Mesendoderm (in vitro differentiated cells): ENCODE results near the gene G2E3. TPM values are rescaled to one million over a fixed set of nuclear protein-coding genes. Genes with fewer than 3 reads are reported as not detected.

ENCODE experiments used
- DNase-seq: peaks from one replicate; pipeline ENCODE4 v3.0.0; 2013
- H2AK5ac ChIP-seq: 2 replicates; pipeline ENCODE4 v1.6.1; 2013; ENCODE audit warnings: low read length, inconsistent platforms
- H2BK120ac ChIP-seq: 2 replicates; pipeline ENCODE4 v1.6.1; 2013; ENCODE audit warnings: low read depth, mild to moderate bottlenecking, low read length, moderate library complexity, mixed read lengths
- H2BK15ac ChIP-seq: replicated peaks from 2 replicates; pipeline ENCODE4 v1.6.1; 2013; ENCODE audit warnings: low read depth, mild to moderate bottlenecking, moderate library complexity
- H2BK5ac ChIP-seq: 2 replicates; pipeline ENCODE4 v1.6.1; 2013; ENCODE audit warnings: low read length, inconsistent platforms
- H3K18ac ChIP-seq: 2 replicates; pipeline ENCODE4 v1.6.1; 2013; ENCODE audit warnings: mild to moderate bottlenecking, low read length, mixed read lengths
- H3K23ac ChIP-seq: one replicate; pipeline ENCODE4 v1.6.1; 2013; ENCODE audit warnings: low read length
- H3K27ac ChIP-seq: 2 replicates; pipeline ENCODE4 v1.5.1; 2013; ENCODE audit warnings: low read depth, mild to moderate bottlenecking, inconsistent platforms, low read length, moderate library complexity
- H3K27me3 ChIP-seq: 2 replicates; pipeline ENCODE4 v1.6.1; 2013; ENCODE audit warnings: low read length, control low read depth, mild to moderate bottlenecking, inconsistent platforms; ENCODE audit not compliant: insufficient read depth, poor library complexity
- H3K36me3 ChIP-seq: 2 replicates; pipeline ENCODE4 v1.6.1; 2013; ENCODE audit warnings: low read length, inconsistent platforms; ENCODE audit not compliant: control insufficient read depth, insufficient read depth
- H3K4ac ChIP-seq: one replicate; pipeline ENCODE4 v1.6.1; 2013; ENCODE audit warnings: low read depth, mild to moderate bottlenecking, low read length, moderate library complexity
- H3K4me1 ChIP-seq: 2 replicates; pipeline ENCODE4 v1.6.1; 2013; ENCODE audit warnings: low read depth, low read length, inconsistent platforms; ENCODE audit not compliant: control insufficient read depth
- H3K4me2 ChIP-seq: 2 replicates; pipeline ENCODE4 v1.6.1; 2013; ENCODE audit warnings: low read length
- H3K4me3 ChIP-seq: 2 replicates; pipeline ENCODE4 v1.5.1; 2013; ENCODE audit warnings: mild to moderate bottlenecking, low read length
- H3K56ac ChIP-seq: one replicate; pipeline ENCODE4 v1.6.1; 2013; ENCODE audit warnings: low read length
- H3K79me1 ChIP-seq: 2 replicates; pipeline ENCODE4 v1.6.1; 2013; ENCODE audit warnings: low read length, inconsistent platforms
- H3K79me2 ChIP-seq: 2 replicates; pipeline ENCODE4 v1.6.1; 2013; ENCODE audit warnings: mild to moderate bottlenecking, low read length; ENCODE audit not compliant: control insufficient read depth, insufficient read depth
- H3K9ac ChIP-seq: 2 replicates; pipeline ENCODE4 v1.6.1; 2013; ENCODE audit warnings: low read length, inconsistent platforms
- H4K5ac ChIP-seq: one replicate; pipeline ENCODE4 v1.6.1; 2013; ENCODE audit warnings: low read length
- H4K8ac ChIP-seq: one replicate; pipeline ENCODE4 v1.6.1; 2013; ENCODE audit warnings: low read depth, mild to moderate bottlenecking, control low read depth, low read length, moderate library complexity
- WGBS: extraction: QIAGEN DNeasy Blood & Tissue Kit; methylation state at CpG from one replicate; pipeline ENCODE4 v1.1.7; 2013; ENCODE audit warnings: low lambda C conversion rate, missing lambda C conversion rate; ENCODE audit not compliant: insufficient coverage; ENCODE audit errors: extremely low coverage; 5-methylcytosine and 5-hydroxymethylcytosine counted together
- small RNA-seq: library from polyadenylated mRNA; stranded (forward); fragments of <200 nt; extraction: miRNeasy Mini kit (QIAGEN cat#:217004); gene quantifications from one replicate; pipeline ENCODE3, GENCODE V24; 2013; ENCODE audit not compliant: insufficient read depth

The G2E3 gene

DNA sequence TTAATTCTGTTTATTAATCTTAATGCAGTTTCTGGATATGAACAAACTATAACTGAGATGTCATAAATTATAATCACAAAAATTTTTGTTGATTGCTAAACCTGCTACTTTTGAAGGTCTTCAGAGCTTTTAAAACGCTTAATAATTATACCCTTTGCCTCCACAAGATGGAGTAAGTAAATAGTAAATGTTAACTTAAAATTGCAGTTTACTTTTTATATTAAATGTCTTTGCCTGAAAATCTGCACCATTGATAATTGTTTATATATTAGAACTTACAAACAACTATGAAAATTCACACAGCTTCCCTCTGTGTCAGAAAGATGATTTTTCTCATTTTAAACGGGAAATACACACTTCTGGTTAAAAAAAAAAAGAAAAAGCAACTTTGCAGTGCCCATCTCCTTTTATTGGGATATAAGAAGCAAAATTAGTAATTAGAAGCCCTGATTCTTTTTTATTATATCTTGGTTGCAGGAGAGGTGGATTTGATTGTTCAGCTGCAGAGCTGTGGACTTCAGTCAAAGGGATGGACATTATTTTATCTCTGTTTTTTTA, 98.7 kb downstream of the G2E3 start:
- peak; percentile 11 for DNase-seq
- H2BK120ac ChIP-seq: no peak overlapping the region
- H3K36me3 ChIP-seq: no peaks in the 10 kb centered on the region
- H3K4me3 ChIP-seq: no peak overlapping the region
- H2BK15ac ChIP-seq: no peak overlapping the region
- no CpG with 5 or more reads among the region's 2 CpGs for WGBS
- H3K27ac ChIP-seq: no peak overlapping the region
- H4K5ac ChIP-seq: no peak overlapping the region
- no peak overlapping the region for H3K9ac ChIP-seq
- no peak overlapping the region for H2AK5ac ChIP-seq
- no peak overlapping the region for H4K8ac ChIP-seq
- H3K27me3 ChIP-seq: no peaks in the 10 kb centered on the region
- H3K56ac ChIP-seq: no peak overlapping the region
- peaks cover 2% of the 10 kb centered on the region for H3K79me1 ChIP-seq
- H3K23ac ChIP-seq: no peak overlapping the region
- no peak overlapping the region for H3K4ac ChIP-seq
- H3K4me1 ChIP-seq: no peaks in the 10 kb centered on the region
- no peak overlapping the region for H2BK5ac ChIP-seq
- H3K4me2 ChIP-seq: no peak overlapping the region
- H3K18ac ChIP-seq: no peak overlapping the region
- no peaks in the 10 kb centered on the region for H3K79me2 ChIP-seq

DNA sequence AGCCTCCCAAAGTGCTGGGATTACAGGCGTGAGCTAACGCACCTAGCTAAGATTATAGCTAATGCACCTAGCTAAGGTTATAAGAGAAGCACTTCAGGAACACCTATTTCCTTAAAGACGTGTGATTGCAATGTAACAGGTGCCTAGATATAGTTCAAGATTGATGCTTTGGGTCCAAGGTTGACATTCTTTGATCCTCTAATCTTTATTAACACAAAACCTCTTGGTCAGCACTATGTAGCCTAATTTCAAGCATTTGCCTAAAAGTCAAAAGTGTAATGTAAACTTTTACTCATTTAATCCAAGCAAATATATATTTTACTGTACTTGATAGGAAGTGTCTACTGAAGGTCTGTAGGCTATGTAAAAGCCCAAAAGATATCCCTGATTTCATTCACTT, 99.7 kb downstream of the G2E3 start:
- WGBS: no CpG with 5 or more reads among the region's 3 CpGs
- Histone ChIP-seq H3K23ac (no peak overlapping the region), H3K9ac (no peak overlapping the region)

DNA sequence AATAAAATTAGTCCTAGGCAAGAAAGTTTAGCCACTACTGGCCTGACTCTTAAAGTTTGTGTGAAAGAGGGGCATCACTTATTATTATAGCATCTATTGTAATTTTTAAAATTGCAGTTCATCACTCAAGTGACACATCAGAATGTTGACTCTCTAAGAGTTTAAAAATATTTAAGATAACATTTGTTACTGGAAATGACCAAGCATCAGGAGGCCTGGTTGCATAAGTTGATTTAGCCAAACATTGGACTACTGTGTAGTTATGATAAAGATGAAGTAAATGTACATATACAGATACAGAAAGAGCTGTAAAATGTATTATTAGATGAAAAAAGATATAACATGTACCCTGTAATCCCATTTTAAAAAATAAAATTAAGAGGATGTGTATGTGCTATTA, 110.6 kb downstream of the G2E3 start:
- H3K56ac ChIP-seq: no peak overlapping the region
- H3K4me1 ChIP-seq: no peaks in the 10 kb centered on the region
- H3K4me2 ChIP-seq: no peak overlapping the region
- no peak overlapping the region for H3K9ac ChIP-seq
- no peak overlapping the region for H2BK120ac ChIP-seq
- H3K4me3 ChIP-seq: no peak overlapping the region
- H4K8ac ChIP-seq: no peak overlapping the region
- no peak overlapping the region for H3K23ac ChIP-seq
- H4K5ac ChIP-seq: no peak overlapping the region
- H3K36me3 ChIP-seq: no peaks in the 10 kb centered on the region
- H3K79me1 ChIP-seq: no peaks in the 10 kb centered on the region
- no peaks in the 10 kb centered on the region for H3K27me3 ChIP-seq
- H3K27ac ChIP-seq: no peak overlapping the region
- no peak overlapping the region for H3K18ac ChIP-seq
- H3K4ac ChIP-seq: no peak overlapping the region
- no peak overlapping the region for H2BK15ac ChIP-seq
- no peak overlapping the region for H2AK5ac ChIP-seq
- H3K79me2 ChIP-seq: no peaks in the 10 kb centered on the region
- no peak overlapping the region for H2BK5ac ChIP-seq
- no peak for DNase-seq

More for the DNA sequence above, 99.7 kb downstream of the G2E3 start:
- H2AK5ac ChIP-seq: no peak overlapping the region
- DNase-seq: no peak
- no peak overlapping the region for H2BK5ac ChIP-seq
- no peak overlapping the region for H3K56ac ChIP-seq
- H3K4ac ChIP-seq: no peak overlapping the region
- no peak overlapping the region for H3K27ac ChIP-seq
- H3K4me2 ChIP-seq: no peak overlapping the region
- no peak overlapping the region for H2BK120ac ChIP-seq
- no peaks in the 10 kb centered on the region for H3K27me3 ChIP-seq
- H3K79me2 ChIP-seq: no peaks in the 10 kb centered on the region
- no peak overlapping the region for H3K4me3 ChIP-seq
- H3K4me1 ChIP-seq: no peaks in the 10 kb centered on the region
- no peak overlapping the region for H4K5ac ChIP-seq
- peaks cover 2% of the 10 kb centered on the region for H3K79me1 ChIP-seq
- no peak overlapping the region for H4K8ac ChIP-seq
- no peak overlapping the region for H2BK15ac ChIP-seq
- no peaks in the 10 kb centered on the region for H3K36me3 ChIP-seq
- H3K18ac ChIP-seq: no peak overlapping the region

Small RNA genes lying within 50 kb of the gene (small RNA-seq; reads per million reads assigned to genes)
- gene RF02271: not detected
